ENCODE data around the gene SLC46A3.

The SLC46A3 gene

DNA sequence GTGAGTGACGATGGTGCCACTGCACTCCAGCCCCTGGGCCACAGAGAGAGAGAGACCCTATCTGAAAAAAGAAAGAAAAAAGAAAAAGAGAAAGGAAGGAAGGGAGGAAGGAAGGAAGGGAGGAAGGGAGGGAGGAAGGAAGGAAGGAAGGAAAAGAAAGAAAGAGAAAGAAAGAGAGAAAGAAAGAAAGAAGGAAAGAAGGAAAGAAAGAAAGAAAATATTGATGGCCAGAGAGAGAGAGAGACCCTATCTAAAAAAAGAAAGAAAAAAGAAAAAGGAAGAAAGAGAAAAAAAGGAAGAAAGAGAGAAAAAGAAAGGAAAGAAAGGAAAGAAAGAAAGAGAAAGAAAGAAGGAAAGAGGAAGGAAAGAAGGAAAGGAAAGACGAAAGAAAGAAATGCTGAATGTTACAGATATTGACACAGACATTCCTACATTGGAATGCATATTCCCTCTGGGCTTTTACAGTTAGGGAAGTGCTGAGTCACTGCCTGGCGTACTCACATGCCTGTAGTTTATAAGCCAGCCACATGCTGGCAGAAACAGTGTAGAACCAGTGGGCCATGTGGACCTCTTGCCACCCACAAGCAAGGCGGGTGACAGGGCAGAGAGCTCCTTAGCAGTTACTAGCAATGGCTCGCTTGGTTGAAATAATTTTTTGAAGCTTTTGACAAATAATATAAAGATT is 34.6 kb upstream of the SLC46A3 start:
- in situ Hi-C loops (cut with MboI; ENCODE audit: low sequenced_read_pairs, unreplicated experiment) = no loop called here
- no peak for TF ChIP-seq CTCF (IDR thresholded peaks at IDR 0.05; ENCODE audit: borderline replicate concordance, control extremely low read depth, extremely low read depth, insufficient read depth, missing control alignments)
- DNase-seq (ENCODE audit: low spot score) = no peak

- TF ChIP-seq CTCF (IDR thresholded peaks at IDR 0.05; ENCODE audit: borderline replicate concordance, control extremely low read depth, extremely low read depth, insufficient read depth, missing control alignments) = no peak
- no peak for DNase-seq (ENCODE audit: low spot score)
- in situ Hi-C loops (cut with MboI; ENCODE audit: low sequenced_read_pairs, unreplicated experiment) = no loop called here
Observed at GRCh38 chr13:28751175-28751960, 32.6 kb upstream of the SLC46A3 start.

DNA sequence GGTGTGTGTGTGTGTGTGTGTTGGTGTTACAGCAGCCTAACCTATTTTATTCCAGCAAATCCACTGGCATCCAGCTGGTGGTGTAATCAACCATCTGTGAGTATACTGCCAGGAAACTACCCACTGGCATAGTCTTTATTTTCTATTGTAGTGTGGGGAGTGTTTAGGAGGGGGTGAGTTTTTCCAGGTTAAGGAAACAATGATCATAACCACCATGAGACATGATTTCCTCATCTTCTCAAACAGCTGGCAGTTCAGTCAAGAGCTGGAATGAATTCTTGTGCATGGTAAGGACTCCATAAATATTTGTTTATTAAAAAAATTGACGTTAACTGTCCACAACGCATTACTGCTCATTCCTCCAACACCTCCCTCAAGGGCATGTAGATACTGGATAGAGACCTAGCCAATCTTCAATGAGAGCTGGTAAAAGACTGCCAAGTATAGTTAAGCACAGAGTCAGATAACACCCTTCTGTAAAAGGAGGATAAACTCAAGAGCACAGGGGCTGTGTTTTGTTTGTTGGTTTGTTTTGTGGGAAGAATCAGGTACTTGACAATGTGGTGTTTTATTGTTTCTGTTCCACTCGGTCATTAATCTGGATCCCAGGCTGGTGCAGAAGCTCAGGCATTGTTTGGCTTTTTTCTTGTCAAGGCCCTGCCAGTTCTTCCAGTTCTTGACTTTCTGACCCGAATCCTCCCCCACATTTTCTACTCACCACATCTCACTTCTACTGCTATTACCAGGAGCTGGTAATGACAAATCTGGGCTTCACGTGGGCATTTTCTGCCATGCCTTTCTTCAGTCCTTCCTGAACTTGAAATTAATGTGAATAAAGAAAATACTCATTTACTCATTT is 31.6 kb upstream of the SLC46A3 start:
- DNase-seq (ENCODE audit: low spot score) = no peak
- in situ Hi-C loops (cut with MboI; ENCODE audit: low sequenced_read_pairs, unreplicated experiment) = no loop called here
- TF ChIP-seq CTCF (IDR thresholded peaks at IDR 0.05; ENCODE audit: borderline replicate concordance, control extremely low read depth, extremely low read depth, insufficient read depth, missing control alignments) = no peak

GRCh38 chr13:28747851-28748250 is 29.1 kb upstream of the SLC46A3 start:
- in situ Hi-C loops (cut with MboI; ENCODE audit: low sequenced_read_pairs, unreplicated experiment) = no loop called here
- no peak for DNase-seq (ENCODE audit: low spot score)
- TF ChIP-seq CTCF (IDR thresholded peaks at IDR 0.05; ENCODE audit: borderline replicate concordance, control extremely low read depth, extremely low read depth, insufficient read depth, missing control alignments) = no peak

DNA sequence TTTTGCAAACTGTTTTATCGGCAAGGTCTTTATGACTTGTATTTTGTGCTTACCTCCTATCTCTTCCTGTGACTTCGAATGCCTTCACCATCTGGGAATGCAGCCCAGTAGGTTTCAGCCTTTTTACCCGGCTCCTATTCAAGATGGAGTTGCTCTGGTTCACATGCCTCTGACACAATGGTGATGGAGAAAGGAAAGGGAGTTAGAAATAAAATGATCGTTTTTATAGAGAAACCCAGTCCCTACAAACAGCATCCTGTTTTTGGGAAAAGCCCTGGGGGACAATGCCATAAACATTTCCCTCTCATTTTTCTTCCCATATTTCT is 27.5 kb upstream of the SLC46A3 start:
- TF ChIP-seq CTCF (IDR thresholded peaks at IDR 0.05; ENCODE audit: borderline replicate concordance, control extremely low read depth, extremely low read depth, insufficient read depth, missing control alignments) = no peak
- no peak for DNase-seq (ENCODE audit: low spot score)
- in situ Hi-C loops (cut with MboI; ENCODE audit: low sequenced_read_pairs, unreplicated experiment) = no loop called here

DNA sequence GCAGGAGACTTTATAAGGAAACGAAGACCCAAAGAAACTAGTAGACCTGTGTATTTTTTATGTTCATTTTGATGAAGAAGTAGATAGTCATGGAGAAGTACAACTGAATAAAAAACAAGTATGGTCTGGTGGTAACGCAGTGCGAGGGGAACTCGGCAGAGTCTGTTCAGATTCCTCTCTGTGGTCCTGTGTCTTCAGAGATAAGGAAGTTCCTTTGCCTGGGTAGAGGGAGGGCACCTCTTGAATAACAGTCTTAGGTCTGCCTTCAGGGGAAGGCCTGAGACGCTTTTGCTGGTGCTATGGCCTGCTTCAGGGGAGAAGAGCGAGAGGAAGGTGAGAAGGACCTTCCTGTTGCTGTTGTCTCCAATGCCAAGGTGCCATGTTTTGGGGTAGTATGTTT is 25.9 kb upstream of the SLC46A3 start:
- in situ Hi-C loops (cut with MboI; ENCODE audit: low sequenced_read_pairs, unreplicated experiment) = no loop called here
- no peak for TF ChIP-seq CTCF (IDR thresholded peaks at IDR 0.05; ENCODE audit: borderline replicate concordance, control extremely low read depth, extremely low read depth, insufficient read depth, missing control alignments)
- no peak for DNase-seq (ENCODE audit: low spot score)
